WTC11 (cell line): ENCODE data around the gene RPS10. TPM values are rescaled to one million over a fixed set of nuclear protein-coding genes. Genes with fewer than 3 reads are reported as not detected.

Experiments used
- ATAC-seq: fragments of 200-7000 bp; cut with Tn5 transposase; 2 replicates; pipeline ENCODE4 v1.10.0; 2021; ENCODE audit warnings: mild to moderate bottlenecking, moderate library complexity
- CTCF ChIA-PET: fragments of 300-600 bp; sonication (Branson Sonifier 250); formaldehyde crosslinking; loops from one replicate; lab custom pipeline; 2021; ENCODE audit warnings: antibody characterized with exemption; lab: Charles Lee
- POLR2A ChIA-PET: fragments of 350-600 bp; sonication (Branson Sonifier 250); formaldehyde crosslinking; loops from one replicate; lab custom pipeline; 2021; ENCODE audit warnings: antibody characterized with exemption; lab: Charles Lee
- DNase-seq: peaks from one replicate; pipeline ENCODE4 v3.0.0; 2021; ENCODE audit warnings: low spot score
- H3K27ac Mint-ChIP-seq: 2 replicates; pipeline ENCODE4 v1.8.0; 2021; ENCODE audit warnings: mixed read lengths
- H3K27me3 Mint-ChIP-seq: 2 replicates; pipeline ENCODE4 v1.8.0; 2021; ENCODE audit warnings: low read depth, mild to moderate bottlenecking, moderate library complexity, mixed read lengths
- H3K36me3 Mint-ChIP-seq: 2 replicates; pipeline ENCODE4 v1.8.0; 2021; ENCODE audit warnings: mixed read lengths
- H3K4me1 Mint-ChIP-seq: 2 replicates; pipeline ENCODE4 v1.8.0; 2022; ENCODE audit warnings: mixed read lengths
- H3K4me3 Mint-ChIP-seq: 2 replicates; pipeline ENCODE4 v1.8.0; 2021; ENCODE audit warnings: mild to moderate bottlenecking, moderate library complexity, mixed read lengths
- H3K9me3 Mint-ChIP-seq: 2 replicates; pipeline ENCODE4 v1.8.0; 2021; ENCODE audit warnings: mixed read lengths
- ATF1 ChIP-seq: sonication (generic); formaldehyde crosslinking; IDR thresholded peaks from 2 replicates; pipeline ENCODE4 v1.8.1; 2023; ENCODE audit warnings: mild to moderate bottlenecking, moderate library complexity, missing genetic modification reagents
- ETV6 ChIP-seq: sonication (generic); formaldehyde crosslinking; IDR thresholded peaks from 2 replicates; pipeline ENCODE4 v1.8.1; 2022; ENCODE audit warnings: mild to moderate bottlenecking, missing genetic modification reagents
- NFATC4 ChIP-seq: fragments of 250-450 bp; sonication (Bioruptor Pico); IDR thresholded peaks from 2 replicates; pipeline ENCODE4 v1.9.0; 2021; ENCODE audit warnings: mild to moderate bottlenecking
- SOX15 ChIP-seq: fragments of 250-450 bp; sonication (Bioruptor Pico); IDR thresholded peaks from 2 replicates; pipeline ENCODE4 v1.9.0; 2021; ENCODE audit warnings: mild to moderate bottlenecking
- ZNF416 ChIP-seq: fragments of 250-450 bp; sonication (Bioruptor Pico); IDR thresholded peaks from 2 replicates; pipeline ENCODE4 v1.9.0; 2021; ENCODE audit warnings: mild to moderate bottlenecking, inconsistent platforms
- ZNF532 ChIP-seq: fragments of 250-450 bp; sonication (Bioruptor Pico); IDR thresholded peaks from 2 replicates; pipeline ENCODE4 v1.9.0; 2021; ENCODE audit warnings: mild to moderate bottlenecking, borderline replicate concordance
- ZNF671 ChIP-seq: fragments of 250-450 bp; sonication (Bioruptor Pico); IDR thresholded peaks from 2 replicates; pipeline ENCODE4 v1.8.0; 2021; ENCODE audit warnings: mild to moderate bottlenecking
- total RNA-seq: library from RNA; stranded (reverse); gene quantifications from 3 replicates; pipeline ENCODE4 v1.2.3, GENCODE V29; 2021
- TF ChIP-seq, protein P1 (sequence below): fragments of 250-450 bp; sonication (Bioruptor Pico); IDR thresholded peaks from 2 replicates; pipeline ENCODE4 v1.8.0; 2021; ENCODE audit warnings: mild to moderate bottlenecking
- TF ChIP-seq, protein P2 (sequence below): sonication (generic); formaldehyde crosslinking; IDR thresholded peaks from 2 replicates; pipeline ENCODE4 v1.8.0; 2022; ENCODE audit warnings: missing genetic modification reagents
- TF ChIP-seq, protein P3 (sequence below): fragments of 250-450 bp; sonication (Bioruptor Pico); conservative IDR thresholded peaks from 2 replicates; pipeline ENCODE4 v1.9.0; 2021; ENCODE audit warnings: mild to moderate bottlenecking

RPS10 gene
- total RNA-seq, 1 experiment from 2014 or later, result 2,184 TPM

GRCh38 chr6:34418367-34418766, 7.5 kb downstream of the RPS10 start:
- no peak for ATAC-seq
- H3K4me1 Mint-ChIP-seq, result peaks cover 11% of the 10 kb centered on the region
- peaks cover 79% of the 10 kb centered on the region for H3K36me3 Mint-ChIP-seq
- no peak overlapping the region for H3K4me3 Mint-ChIP-seq
- DNase-seq, result no peak
- TF ChIP-seq ZNF671 (CRISPR knock-in tag) (0 out of 2 replicates have a peak, but pooled peaks have one; percentile 25), NFATC4 (CRISPR knock-in tag) (0 out of 2 replicates have a peak, but pooled peaks have one; percentile 34), ZNF532 (CRISPR knock-in tag) (no peak), SOX15 (CRISPR knock-in tag) (no peak)
- CTCF ChIA-PET, result no interaction called here
- peak overlapping the region; percentile 50 for H3K27ac Mint-ChIP-seq
- POLR2A ChIA-PET, result no interaction called here
- H3K9me3 Mint-ChIP-seq, result no peaks in the 10 kb centered on the region
- no peaks in the 10 kb centered on the region for H3K27me3 Mint-ChIP-seq

DNA sequence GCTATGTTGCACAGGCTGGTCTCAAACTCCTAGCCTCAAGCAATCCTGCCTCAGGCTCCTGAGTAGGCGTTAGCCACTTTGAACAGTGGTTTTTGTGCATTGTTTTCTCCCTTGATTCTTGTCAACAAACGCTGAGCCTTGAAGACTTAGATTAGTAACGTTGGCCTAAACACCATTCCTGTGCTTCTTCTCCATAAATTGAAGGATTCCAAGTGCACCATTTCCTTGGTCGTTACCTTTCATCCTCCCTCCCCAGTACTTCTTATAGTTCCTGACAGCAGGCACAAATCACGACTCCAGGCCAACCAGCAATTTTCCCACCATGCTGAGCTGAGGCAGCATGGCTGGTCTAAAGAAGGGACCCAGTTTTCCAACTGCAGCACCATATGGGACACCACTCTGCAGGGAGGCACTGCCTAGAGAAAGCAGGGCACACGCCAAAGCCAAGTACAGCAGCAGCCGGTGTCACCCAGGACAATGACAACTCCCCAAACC, 8.9 kb downstream of the RPS10 start:
- Mint-ChIP-seq H3K27ac (peak overlapping the region; percentile 4; the same call in 1 of the 2 replicates), H3K27me3 (no peaks in the 10 kb centered on the region), H3K4me1 (peaks cover 6% of the 10 kb centered on the region; the same call in 1 of the 2 replicates), H3K4me3 (no peak overlapping the region), H3K9me3 (no peaks in the 10 kb centered on the region), H3K36me3 (peaks cover 71% of the 10 kb centered on the region)
- DNase-seq (no peak), ATAC-seq (no peak)
- CTCF ChIA-PET, result interaction anchor here (0.6 to 4.3 kb wide), 3 partner anchors 167 to 279 kb away, joined by 3 to 51 read pairs (median 4); partner anchors contain the start of gene SMIM29
- TF ChIP-seq NFATC4 (CRISPR knock-in tag), result peak; percentile 65; the same call in 1 of the 2 replicates
- no peak for TF ChIP-seq ATF1 (CRISPR knock-in tag)
- TF ChIP-seq ZNF671 (CRISPR knock-in tag), result peak; percentile 47; the same call in 1 of the 2 replicates
- TF ChIP-seq ETV6 (CRISPR knock-in tag), result peak; percentile 25; the same call in 1 of the 2 replicates
- TF ChIP-seq ZNF416 (CRISPR knock-in tag), result peak; percentile 28; the same call in 1 of the 2 replicates
- TF ChIP-seq, protein P1, sequence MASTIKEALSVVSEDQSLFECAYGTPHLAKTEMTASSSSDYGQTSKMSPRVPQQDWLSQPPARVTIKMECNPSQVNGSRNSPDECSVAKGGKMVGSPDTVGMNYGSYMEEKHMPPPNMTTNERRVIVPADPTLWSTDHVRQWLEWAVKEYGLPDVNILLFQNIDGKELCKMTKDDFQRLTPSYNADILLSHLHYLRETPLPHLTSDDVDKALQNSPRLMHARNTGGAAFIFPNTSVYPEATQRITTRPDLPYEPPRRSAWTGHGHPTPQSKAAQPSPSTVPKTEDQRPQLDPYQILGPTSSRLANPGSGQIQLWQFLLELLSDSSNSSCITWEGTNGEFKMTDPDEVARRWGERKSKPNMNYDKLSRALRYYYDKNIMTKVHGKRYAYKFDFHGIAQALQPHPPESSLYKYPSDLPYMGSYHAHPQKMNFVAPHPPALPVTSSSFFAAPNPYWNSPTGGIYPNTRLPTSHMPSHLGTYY, result peak; percentile 53; the same call in 1 of the 2 replicates
- TF ChIP-seq, protein P2, sequence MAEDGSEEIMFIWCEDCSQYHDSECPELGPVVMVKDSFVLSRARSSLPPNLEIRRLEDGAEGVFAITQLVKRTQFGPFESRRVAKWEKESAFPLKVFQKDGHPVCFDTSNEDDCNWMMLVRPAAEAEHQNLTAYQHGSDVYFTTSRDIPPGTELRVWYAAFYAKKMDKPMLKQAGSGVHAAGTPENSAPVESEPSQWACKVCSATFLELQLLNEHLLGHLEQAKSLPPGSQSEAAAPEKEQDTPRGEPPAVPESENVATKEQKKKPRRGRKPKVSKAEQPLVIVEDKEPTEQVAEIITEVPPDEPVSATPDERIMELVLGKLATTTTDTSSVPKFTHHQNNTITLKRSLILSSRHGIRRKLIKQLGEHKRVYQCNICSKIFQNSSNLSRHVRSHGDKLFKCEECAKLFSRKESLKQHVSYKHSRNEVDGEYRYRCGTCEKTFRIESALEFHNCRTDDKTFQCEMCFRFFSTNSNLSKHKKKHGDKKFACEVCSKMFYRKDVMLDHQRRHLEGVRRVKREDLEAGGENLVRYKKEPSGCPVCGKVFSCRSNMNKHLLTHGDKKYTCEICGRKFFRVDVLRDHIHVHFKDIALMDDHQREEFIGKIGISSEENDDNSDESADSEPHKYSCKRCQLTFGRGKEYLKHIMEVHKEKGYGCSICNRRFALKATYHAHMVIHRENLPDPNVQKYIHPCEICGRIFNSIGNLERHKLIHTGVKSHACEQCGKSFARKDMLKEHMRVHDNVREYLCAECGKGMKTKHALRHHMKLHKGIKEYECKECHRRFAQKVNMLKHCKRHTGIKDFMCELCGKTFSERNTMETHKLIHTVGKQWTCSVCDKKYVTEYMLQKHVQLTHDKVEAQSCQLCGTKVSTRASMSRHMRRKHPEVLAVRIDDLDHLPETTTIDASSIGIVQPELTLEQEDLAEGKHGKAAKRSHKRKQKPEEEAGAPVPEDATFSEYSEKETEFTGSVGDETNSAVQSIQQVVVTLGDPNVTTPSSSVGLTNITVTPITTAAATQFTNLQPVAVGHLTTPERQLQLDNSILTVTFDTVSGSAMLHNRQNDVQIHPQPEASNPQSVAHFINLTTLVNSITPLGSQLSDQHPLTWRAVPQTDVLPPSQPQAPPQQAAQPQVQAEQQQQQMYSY (CRISPR knock-in tag), result no peak
- TF ChIP-seq, protein P3, sequence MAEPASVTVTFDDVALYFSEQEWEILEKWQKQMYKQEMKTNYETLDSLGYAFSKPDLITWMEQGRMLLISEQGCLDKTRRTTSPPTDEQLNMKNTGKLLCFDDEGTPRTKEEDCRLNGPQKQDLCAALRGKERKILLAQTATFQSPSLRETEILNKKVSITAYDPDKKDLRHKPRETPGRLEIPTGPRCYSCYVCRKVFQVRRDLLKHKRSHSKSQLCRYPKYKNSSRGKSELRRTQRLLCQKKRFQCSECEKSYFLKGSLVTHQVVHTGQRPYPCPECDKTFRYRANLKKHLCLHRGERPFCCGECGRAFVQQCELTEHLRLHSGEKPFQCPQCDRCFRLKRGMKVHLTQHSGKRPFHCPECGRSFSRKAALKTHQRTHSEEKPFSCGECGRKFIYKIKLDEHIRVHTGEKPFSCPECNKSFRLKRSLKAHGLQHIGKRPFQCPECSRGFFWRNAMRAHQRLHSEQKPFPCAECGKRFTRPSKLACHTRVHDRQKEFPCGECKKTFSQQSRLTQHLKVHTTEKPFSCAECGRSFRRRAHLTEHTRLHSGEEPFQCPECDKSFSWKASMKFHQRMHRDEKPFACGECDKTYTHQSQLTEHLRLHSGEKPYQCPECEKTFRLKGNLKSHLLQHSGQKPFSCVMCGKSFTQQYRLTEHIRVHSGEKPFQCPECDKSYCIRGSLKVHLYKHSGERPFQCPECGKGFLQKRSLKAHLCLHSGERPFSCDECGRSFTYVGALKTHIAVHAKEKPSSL (CRISPR knock-in tag), result 0 out of 2 replicates have a peak, but pooled peaks have one; percentile 60
- POLR2A ChIA-PET, result interaction anchor here (0.6 to 3.5 kb wide), 3 partner anchors 8 to 262 kb away, joined by 3 to 20 read pairs (median 7); partner anchors contain the start of gene RPS10
